ENCODE data around the gene FBXO28. TPM values are rescaled to one million over a fixed set of nuclear protein-coding genes. Genes with fewer than 3 reads are reported as not detected.

FBXO28 gene
- polyA plus RNA-seq, 1 of the 3 experiments (the other 2 are of a cell fraction) = 8.1 TPM

- Histone ChIP-seq H3K4me3 (ENCODE audit: low read depth in 2 of 2, low read length in 1 of 2) (no peak overlapping the region), H3K36me3 (replicated peaks in 1 of 2; ENCODE audit: control insufficient read depth in 1 of 2, insufficient read depth in 2 of 2, low read length in 1 of 2) (no peaks in the 10 kb centered on the region), H3K27ac (ENCODE audit: low read depth in 2 of 2, low read length in 1 of 2) (no peak overlapping the region), H3K27me3 (ENCODE audit: insufficient read depth) (peaks cover 14% of the 10 kb centered on the region), H4K20me1 (ENCODE audit: insufficient read depth) (no peaks in the 10 kb centered on the region), H3K9ac (no peak overlapping the region), H3K4me1 (ENCODE audit: control insufficient read depth in 1 of 2, insufficient read depth in 2 of 2, low read depth in 1 of 2, low read length in 1 of 2) (no peaks in the 10 kb centered on the region), H3K79me2 (ENCODE audit: insufficient read depth) (no peaks in the 10 kb centered on the region), H2AFZ (ENCODE audit: low read depth) (no peak overlapping the region), H3F3A (replicated peaks; ENCODE audit: insufficient read depth) (no peaks in the 10 kb centered on the region), H3K9me2 (no peaks in the 10 kb centered on the region), H3K9me3 (no peaks in the 10 kb centered on the region), H3K4me2 (no peak overlapping the region)
- TF ChIP-seq CTCF (IDR thresholded peaks at IDR 0.05) (no peak), USF2 (IDR thresholded peaks at IDR 0.05; ENCODE audit: borderline replicate concordance, low read depth, low read length) (no peak), SIN3A (IDR thresholded peaks at IDR 0.05; ENCODE audit: borderline replicate concordance, low read depth, low read length) (no peak), GABPA (IDR thresholded peaks at IDR 0.05; ENCODE audit: low read depth) (no peak)
- TF ChIP-seq, protein P1, sequence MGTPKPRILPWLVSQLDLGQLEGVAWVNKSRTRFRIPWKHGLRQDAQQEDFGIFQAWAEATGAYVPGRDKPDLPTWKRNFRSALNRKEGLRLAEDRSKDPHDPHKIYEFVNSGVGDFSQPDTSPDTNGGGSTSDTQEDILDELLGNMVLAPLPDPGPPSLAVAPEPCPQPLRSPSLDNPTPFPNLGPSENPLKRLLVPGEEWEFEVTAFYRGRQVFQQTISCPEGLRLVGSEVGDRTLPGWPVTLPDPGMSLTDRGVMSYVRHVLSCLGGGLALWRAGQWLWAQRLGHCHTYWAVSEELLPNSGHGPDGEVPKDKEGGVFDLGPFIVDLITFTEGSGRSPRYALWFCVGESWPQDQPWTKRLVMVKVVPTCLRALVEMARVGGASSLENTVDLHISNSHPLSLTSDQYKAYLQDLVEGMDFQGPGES (IDR thresholded peaks at IDR 0.05; ENCODE audit: low read depth, low read length) = no peak
- TF ChIP-seq, protein P2, sequence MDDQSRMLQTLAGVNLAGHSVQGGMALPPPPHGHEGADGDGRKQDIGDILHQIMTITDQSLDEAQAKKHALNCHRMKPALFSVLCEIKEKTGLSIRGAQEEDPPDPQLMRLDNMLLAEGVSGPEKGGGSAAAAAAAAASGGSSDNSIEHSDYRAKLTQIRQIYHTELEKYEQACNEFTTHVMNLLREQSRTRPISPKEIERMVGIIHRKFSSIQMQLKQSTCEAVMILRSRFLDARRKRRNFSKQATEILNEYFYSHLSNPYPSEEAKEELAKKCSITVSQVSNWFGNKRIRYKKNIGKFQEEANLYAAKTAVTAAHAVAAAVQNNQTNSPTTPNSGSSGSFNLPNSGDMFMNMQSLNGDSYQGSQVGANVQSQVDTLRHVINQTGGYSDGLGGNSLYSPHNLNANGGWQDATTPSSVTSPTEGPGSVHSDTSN (IDR thresholded peaks at IDR 0.05) = no peak
- POLR2A ChIA-PET = no interaction called here
- DNase-seq = no peak
- 4% methylated on average over 1 of the region's 1 CpG for WGBS (ENCODE audit: low lambda C conversion rate)
- CTCF ChIA-PET = interaction anchor here (1.0 kb wide), 1 partner anchor 343 kb away, joined by 5 read pairs; no protein-coding TSS in a partner anchor
Measured at GRCh38 chr1:224092111-224092510, 21.8 kb upstream of the FBXO28 start.

GRCh38 chr1:224092601-224093000 lies 21.3 kb upstream of the FBXO28 start:
- H3K9ac ChIP-seq = no peak overlapping the region
- H3K79me2 ChIP-seq (ENCODE audit: insufficient read depth) = no peaks in the 10 kb centered on the region
- peaks cover 14% of the 10 kb centered on the region for H3K27me3 ChIP-seq (ENCODE audit: insufficient read depth)
- TF ChIP-seq EP300 (IDR thresholded peaks at IDR 0.05; ENCODE audit: borderline replicate concordance in 1 of 2, low read depth in 1 of 2, low read length in 1 of 2) (no peak), REST (IDR thresholded peaks at IDR 0.05; ENCODE audit: low read depth, low read length) (no peak), ZBTB33 (IDR thresholded peaks at IDR 0.05; ENCODE audit: borderline replicate concordance, low read depth) (no peak), TAF1 (IDR thresholded peaks at IDR 0.05; ENCODE audit: borderline replicate concordance, low read depth, low read length) (no peak)
- TF ChIP-seq, protein P3, sequence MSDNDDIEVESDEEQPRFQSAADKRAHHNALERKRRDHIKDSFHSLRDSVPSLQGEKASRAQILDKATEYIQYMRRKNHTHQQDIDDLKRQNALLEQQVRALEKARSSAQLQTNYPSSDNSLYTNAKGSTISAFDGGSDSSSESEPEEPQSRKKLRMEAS (IDR thresholded peaks at IDR 0.05; ENCODE audit: low read depth) = no peak
- no peak overlapping the region for H3K4me3 ChIP-seq (ENCODE audit: low read depth in 2 of 2, low read length in 1 of 2)
- no peaks in the 10 kb centered on the region for H3K9me2 ChIP-seq
- ChIA-PET CTCF (no interaction called here), POLR2A (no interaction called here)
- 23% methylated on average over 2 of the region's 2 CpGs for WGBS (ENCODE audit: low lambda C conversion rate)
- no peak overlapping the region for H3K4me2 ChIP-seq
- no peaks in the 10 kb centered on the region for H3K9me3 ChIP-seq
- no peaks in the 10 kb centered on the region for H3F3A ChIP-seq (replicated peaks; ENCODE audit: insufficient read depth)
- H3K27ac ChIP-seq (ENCODE audit: low read depth in 2 of 2, low read length in 1 of 2) = no peak overlapping the region
- DNase-seq = no peak
- H3K4me1 ChIP-seq (ENCODE audit: control insufficient read depth in 1 of 2, insufficient read depth in 2 of 2, low read depth in 1 of 2, low read length in 1 of 2) = no peaks in the 10 kb centered on the region
- no peak overlapping the region for H2AFZ ChIP-seq (ENCODE audit: low read depth)
- no peaks in the 10 kb centered on the region for H4K20me1 ChIP-seq (ENCODE audit: insufficient read depth)
- H3K36me3 ChIP-seq (replicated peaks in 1 of 2; ENCODE audit: control insufficient read depth in 1 of 2, insufficient read depth in 2 of 2, low read length in 1 of 2) = no peaks in the 10 kb centered on the region

Data from SK-N-SH (cell line).